ENCODE results near the gene ITPR3. TPM values are rescaled to one million over a fixed set of nuclear protein-coding genes. Genes with fewer than 3 reads are reported as not detected.

Gene ITPR3
- total RNA-seq, 1 experiment from 2014 or later: 103 TPM

- no peaks in the 10 kb centered on the region for H3K9me3 ChIP-seq (ENCODE audit: control insufficient read depth in 1 of 2, insufficient read depth in 1 of 2, low read depth in 1 of 2, low read length in 2 of 2)
- ChIA-PET RAD21 (ENCODE audit: low non-redundant PET in 1 of 2, low total read pairs in 2 of 2, uncharacterized antibody in 2 of 2, unreplicated experiment in 2 of 2) (interaction anchor here in 1 of 2 experiments (0.7 kb wide), 1 partner anchor 124 kb away, joined by 8 read pairs; no protein-coding TSS in a partner anchor), POLR2A (interaction anchor here (0.8 to 2.2 kb wide), 2 partner anchors 9 to 15 kb away, joined by 3 to 8 read pairs; no protein-coding TSS in a partner anchor), CTCF (interaction anchor here (0.6 to 1.9 kb wide), 2 partner anchors 9 to 12 kb away, joined by 3 to 7 read pairs; no protein-coding TSS in a partner anchor)
- no peaks in the 10 kb centered on the region for H3K9me2 ChIP-seq (ENCODE audit: insufficient read depth)
- H4K20me1 ChIP-seq (ENCODE audit: insufficient read depth): no peaks in the 10 kb centered on the region
- H3K79me2 ChIP-seq (ENCODE audit: insufficient read depth, low read length): no peaks in the 10 kb centered on the region
- H3K36me3 ChIP-seq (ENCODE audit: control insufficient read depth in 1 of 2, insufficient read depth in 2 of 2, low read length in 2 of 2): no peaks in the 10 kb centered on the region
- H3K27me3 ChIP-seq (ENCODE audit: insufficient read depth, low read length): no peaks in the 10 kb centered on the region
- ATAC-seq: peak; percentile 79
- intact Hi-C loops (cut with micrococcal nuclease): loop anchor here (1.0 kb wide), 1 partner anchor 9 kb away; no protein-coding TSS in a partner anchor
- no peak overlapping the region for H3K9ac ChIP-seq (ENCODE audit: low read length)
- DNase-seq (ENCODE audit: low read depth, low spot score): no peak
- no peak overlapping the region for H2AFZ ChIP-seq (ENCODE audit: low read depth, low read length, poor library complexity, severe bottlenecking)
- H3K4me2 ChIP-seq (ENCODE audit: low read length): peak overlapping the region; percentile 53
- TF ChIP-seq POLR2A (IDR thresholded peaks at IDR 0.05; ENCODE audit: borderline replicate concordance, extremely low read depth, insufficient read depth, insufficient read length) (no peak), MAX (IDR thresholded peaks at IDR 0.05) (no peak), JUND (IDR thresholded peaks at IDR 0.05) (no peak), SP1 (IDR thresholded peaks at IDR 0.05; ENCODE audit: low read depth) (no peak), FOSL1 (IDR thresholded peaks at IDR 0.05; ENCODE audit: low read depth) (no peak), SRF (IDR thresholded peaks at IDR 0.05; ENCODE audit: low read depth) (no peak), EGR1 (IDR thresholded peaks at IDR 0.05; ENCODE audit: low read depth) (no peak), EZH2phosphoT487 (IDR thresholded peaks at IDR 0.05; ENCODE audit: borderline replicate concordance) (no peak), ZNF274 (IDR thresholded peaks at IDR 0.05; ENCODE audit: low read depth, low read length) (no peak), EZH2 (IDR thresholded peaks at IDR 0.05) (no peak), ZBTB33 (IDR thresholded peaks at IDR 0.05; ENCODE audit: extremely low read depth, insufficient replicate concordance, low read length) (no peak), CBX3 (IDR thresholded peaks at IDR 0.05; ENCODE audit: low read depth) (no peak), ZFX (IDR thresholded peaks at IDR 0.05) (0 out of 2 replicates have a peak, but pooled peaks have one; percentile 17), YY1 (IDR thresholded peaks at IDR 0.05; ENCODE audit: extremely low read depth, insufficient replicate concordance, low read depth, low read length) (no peak), TCF7L2 (IDR thresholded peaks at IDR 0.05; ENCODE audit: borderline replicate concordance, extremely low read depth, insufficient read depth, insufficient read length) (peak; percentile 18), CEBPB (IDR thresholded peaks at IDR 0.05; ENCODE audit: low read depth) (no peak)
- TF ChIP-seq, protein P1, sequence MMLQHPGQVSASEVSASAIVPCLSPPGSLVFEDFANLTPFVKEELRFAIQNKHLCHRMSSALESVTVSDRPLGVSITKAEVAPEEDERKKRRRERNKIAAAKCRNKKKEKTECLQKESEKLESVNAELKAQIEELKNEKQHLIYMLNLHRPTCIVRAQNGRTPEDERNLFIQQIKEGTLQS (IDR thresholded peaks at IDR 0.05): no peak
- no peak overlapping the region for H3K4me3 ChIP-seq (replicated peaks in 1 of 2; ENCODE audit: low read depth in 1 of 2, low read length in 2 of 2)
- peak overlapping the region; percentile 46 for H3K27ac ChIP-seq (ENCODE audit: low read depth, low read length)
- no TSS peak for BruUV-seq (replicated peaks)
- H3K4me1 ChIP-seq (ENCODE audit: control insufficient read depth in 1 of 2, insufficient read depth in 2 of 2, low read length in 2 of 2): peaks cover 17 to 33% of the 10 kb centered on the region in 2 experiments
These were observed 21.6 kb upstream of the ITPR3 start for GRCh38 chr6:33599413-33599938.
